Amniotic epithelial cell (primary cell): ENCODE measurements around the gene TMEM131.
"Not testable (repeated sequence)": the region's sequence is repeated elsewhere in the genome, so short reads cannot be mapped to it uniquely, and the experiment has no call there.

Source experiments
- DNase-seq: peaks from one replicate; pipeline ENCODE4 v3.0.0-alpha.2; 2010; ENCODE audit warnings: low read depth

The TMEM131 gene

DNA sequence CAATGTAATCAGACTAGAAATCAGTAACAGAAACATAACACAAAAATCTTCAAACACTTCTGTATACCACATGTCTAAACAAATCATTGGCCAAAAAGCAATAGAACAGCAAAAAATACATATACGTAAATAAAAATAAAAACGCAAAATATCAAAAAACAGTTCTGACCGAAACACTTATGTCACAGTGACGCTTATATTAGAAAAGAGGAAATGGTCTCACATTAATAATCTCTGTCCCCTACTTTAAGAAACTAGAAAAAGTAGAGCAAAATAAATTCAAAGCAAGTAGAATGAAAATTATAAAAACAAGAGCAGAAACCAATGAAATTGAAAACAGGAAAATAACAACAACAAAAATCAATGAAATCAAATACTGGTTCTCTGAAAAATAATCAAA lies 41.9 kb downstream of the TMEM131 start:
- no peak for DNase-seq

DNA sequence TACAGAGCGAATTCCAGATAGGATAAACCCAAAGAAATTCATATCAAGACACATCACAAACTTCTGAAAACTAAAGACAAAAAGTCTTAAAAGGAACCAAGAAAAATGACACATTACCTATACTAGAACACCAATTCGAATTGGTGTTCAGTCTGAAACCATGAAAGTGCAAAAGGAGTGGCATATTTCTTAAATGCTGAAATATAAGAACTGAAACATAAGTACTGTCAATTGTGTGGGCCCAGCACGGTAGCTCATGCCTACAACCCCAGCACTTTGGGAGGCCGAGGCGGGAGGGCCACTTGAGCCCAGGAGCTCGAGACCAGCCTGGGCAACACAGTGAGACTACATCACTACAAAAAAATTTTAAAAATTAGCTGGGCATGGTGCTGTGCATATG lies 43.4 kb downstream of the TMEM131 start:
- DNase-seq: no peak

DNA sequence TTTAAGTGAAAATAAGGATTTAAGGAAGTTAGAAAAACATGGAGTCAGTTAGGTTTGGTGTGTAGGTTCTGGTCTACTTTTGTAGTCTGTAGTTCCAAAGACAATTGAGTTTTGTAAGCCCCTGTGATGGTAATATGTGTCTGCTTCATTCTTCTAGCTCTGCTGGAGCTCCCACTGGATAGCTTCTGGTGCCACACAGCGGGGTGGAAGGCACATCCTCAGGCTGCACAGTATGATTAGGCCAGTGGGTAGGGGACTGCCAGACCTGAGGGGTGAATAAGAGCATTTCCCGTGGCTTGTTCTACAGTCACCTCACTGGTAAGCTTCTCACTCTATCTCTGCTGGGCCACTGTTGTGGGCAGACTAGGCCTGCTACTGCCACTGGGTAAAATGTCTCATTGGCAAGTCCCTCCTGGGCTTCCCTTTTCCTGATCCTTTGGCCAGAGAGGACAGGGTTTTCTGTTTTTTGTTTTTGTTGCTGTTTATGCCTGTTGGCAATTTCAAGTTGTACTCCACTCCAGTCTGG lies 44.5 kb downstream of the TMEM131 start:
- DNase-seq: no peak

DNA sequence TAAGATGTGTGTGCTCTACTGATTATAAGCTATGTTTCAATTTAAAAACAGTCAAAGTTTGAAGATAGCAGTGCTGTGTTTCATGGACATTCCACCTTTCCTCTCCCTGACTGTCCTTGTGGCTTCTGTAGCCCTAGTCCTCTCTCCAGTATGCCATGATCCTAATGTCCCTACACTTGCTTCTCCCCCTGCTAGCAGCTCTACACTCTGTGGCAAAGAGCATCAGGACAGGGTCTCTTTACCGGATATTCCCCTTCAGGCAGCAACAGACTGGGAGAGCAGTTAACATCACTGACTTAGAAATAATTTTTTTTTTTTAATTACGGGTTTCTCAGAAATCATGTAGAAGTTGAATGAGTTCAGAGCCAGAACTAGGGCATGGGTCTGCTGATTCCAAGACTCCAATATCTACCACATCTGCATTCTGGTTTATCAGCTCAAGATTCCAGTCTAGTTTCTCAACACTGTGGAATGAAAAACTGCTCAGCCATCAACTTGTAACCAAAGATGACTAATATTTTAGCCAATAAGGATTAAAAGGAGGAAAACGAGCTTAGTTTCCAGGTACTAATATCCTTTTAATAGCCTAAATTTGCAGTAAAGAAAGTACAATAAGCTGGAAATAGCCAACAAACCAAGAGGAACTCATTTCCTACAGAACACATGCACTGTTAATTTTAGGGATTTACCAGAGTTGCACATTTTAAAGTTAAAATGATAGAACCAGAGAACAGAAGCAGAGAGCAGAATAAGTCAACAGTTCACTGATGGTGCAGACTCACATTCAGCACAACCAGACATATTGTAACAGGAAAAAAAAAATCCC lies 45.2 kb downstream of the TMEM131 start:
- peak; percentile 97 for DNase-seq

DNA sequence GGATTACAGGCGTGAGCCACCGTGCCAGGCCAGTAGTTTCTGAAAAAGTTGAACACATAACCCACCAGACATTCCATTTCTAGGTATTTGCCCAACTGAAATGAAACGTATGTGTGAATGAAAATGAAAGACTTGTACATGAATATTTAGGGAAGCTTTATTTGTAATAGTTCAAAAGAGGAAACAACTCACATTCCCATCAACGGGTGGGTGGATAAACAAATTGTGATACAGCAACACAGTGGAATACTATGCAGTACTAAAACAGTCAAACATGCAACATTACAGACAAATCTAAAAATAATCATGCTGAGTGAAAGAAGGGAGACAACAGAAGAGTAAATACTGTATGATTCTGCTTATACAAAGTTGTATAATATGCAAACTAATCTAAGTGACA lies 46.8 kb downstream of the TMEM131 start:
- DNase-seq: no peak

DNA sequence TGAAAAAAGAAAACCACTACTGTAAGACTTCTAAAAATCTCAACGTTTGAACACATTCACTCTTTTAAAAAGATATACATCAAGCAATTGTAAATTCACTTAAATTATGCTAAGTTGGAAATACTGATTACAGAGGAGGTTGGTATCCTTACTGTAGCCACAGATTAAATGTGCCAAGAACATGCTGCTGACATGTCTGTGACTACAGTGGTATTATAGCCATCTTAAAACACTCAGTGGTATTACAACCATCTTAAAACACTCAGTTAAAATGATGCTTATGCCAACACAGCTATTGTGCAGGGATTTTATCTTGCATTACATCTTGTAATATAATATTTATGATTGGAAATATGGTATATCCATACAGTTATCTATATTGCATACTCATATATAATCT lies 50.0 kb downstream of the TMEM131 start:
- DNase-seq: no peak

DNA sequence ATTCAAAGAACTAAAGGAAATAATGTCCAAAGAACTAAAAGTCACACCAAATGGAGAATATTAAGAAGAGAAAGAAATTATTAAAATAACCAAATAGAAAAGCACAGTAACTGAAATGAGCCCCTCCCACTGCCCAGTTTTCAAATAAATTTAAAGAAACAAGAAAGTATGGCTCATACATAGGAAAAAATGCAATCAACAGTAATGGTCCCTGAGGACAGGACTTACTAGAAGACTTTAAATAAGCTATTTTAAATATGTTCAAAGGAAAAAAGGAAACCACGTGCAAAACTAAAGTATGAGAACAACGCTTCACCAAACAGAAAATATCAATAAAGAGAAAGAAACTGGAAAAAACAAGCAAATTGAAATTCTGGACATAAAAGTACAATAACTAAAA lies 58.9 kb downstream of the TMEM131 start:
- DNase-seq: no peak

DNA sequence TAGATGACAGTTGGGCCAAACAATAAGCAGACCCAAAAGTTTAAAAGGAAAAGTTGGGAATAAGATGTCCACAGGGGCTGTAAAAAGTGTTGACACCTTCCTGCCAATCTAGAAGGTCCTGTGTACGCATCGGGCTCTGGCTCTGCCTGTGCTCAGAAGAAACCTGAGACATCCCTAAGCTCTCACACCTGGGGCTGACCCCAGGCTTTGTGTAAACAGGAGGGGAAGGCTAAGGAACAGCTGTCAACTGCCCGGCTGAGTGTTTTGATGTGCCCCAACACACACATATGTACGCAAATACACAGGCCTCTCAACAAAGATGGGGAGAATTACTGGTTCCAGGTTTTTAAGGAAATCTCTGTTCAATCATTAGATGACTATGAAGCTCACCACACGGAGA lies 59.5 kb downstream of the TMEM131 start:
- DNase-seq: no peak

DNA sequence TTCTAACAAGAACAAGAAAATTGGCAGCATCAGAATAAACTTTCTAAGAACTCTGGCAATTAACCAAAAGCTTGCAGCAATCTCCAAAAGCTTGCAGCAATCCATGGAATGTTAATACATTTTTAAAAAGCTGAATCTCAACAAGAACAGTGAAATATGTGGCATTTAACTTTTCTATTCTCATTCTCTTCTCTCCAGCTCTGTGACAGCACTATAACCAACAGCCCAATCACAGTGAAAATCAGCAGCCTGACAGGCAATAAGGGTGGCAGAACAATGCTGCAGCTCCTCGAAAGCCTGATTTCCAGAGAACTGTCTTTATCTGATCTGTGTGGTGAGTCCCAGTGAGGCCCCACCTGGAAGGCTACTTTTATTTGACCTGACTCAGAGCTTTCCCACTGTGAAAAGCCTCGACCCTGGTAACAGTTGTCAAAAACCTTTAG lies 60.0 kb downstream of the TMEM131 start:
- DNase-seq: peak; percentile 74

DNA sequence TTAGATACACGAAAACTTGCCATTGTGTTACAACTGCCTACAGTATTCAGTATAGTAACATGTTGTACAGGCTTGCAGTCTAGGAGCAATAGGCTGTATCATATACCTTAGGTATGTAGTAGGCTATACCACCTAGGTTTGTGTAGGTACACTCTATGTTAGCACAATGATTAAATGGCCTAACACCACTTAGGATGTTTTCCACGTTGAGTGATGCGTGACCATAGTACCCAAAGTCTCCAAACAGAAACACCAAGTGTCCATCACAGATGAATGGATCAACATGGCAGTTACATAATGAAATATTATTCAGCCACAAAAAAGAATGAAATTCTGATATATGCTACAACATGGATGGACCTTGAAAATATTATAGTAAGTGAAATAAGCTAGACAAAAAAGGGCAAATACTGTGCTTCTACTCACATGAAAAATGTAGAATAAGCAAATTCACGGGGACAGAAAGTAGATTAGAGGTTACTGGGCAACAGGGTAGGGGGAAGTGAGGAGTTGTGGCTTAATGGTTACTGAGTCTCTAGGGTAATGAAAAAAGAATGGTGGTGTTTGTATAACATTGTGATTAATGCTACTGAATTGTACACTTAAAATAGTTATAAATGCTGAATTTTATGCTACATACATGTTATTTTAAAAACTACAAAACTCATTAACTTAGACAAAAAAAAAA lies 62.6 kb downstream of the TMEM131 start:
- no peak for DNase-seq

DNA sequence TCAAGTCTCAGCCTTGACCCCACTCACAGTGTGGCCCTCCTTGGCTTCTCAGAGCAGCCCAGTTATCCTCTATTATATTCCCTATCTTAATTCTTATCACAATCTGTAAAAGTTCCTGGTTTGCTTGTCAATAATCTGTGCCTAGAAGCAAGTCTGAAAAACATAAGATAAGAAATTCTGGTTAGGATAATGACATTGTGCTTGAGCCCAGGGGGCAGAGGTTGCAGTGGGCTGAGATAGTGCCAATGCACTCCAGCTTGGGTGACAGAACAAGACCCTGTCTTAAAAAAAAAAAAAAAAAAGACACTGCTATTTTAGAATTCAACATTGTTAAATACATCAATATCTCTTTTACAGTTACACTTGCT lies 63.9 kb downstream of the TMEM131 start:
- DNase-seq: no peak

DNA sequence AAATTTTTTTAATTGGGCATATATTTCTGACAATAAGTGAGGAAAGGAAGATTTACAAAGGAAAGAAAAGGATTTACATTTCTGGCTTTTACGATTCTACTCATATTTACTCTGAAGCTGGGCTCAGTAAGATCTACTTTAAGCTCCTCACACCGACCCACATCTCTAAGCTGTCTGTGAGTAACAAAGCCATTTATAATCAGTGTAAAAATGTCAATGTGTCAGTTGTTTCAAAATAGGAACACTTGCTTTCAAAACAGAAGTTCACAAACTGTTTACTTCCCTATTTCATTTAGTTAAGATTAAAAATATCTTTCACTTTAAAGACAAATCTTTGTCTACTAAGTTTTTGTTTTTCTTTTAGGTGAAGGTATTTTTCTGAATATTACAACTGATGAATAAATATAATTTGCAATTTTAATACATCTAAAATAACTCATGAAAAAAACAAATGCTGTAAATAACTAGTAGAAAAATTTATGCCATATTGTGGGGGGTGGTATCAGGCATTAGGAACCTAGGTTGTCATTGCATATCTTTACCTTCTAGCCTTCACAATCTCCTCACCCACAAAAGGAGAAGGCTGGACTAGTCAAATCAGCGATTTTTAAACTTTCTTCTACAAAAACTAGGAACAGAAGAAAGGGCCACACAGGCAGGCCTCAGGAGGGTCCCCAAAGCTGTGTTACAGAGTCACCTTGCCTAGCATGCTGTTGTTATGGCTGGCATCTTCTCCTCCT lies 64.5 kb downstream of the TMEM131 start:
- DNase-seq: peak; percentile 41

DNA sequence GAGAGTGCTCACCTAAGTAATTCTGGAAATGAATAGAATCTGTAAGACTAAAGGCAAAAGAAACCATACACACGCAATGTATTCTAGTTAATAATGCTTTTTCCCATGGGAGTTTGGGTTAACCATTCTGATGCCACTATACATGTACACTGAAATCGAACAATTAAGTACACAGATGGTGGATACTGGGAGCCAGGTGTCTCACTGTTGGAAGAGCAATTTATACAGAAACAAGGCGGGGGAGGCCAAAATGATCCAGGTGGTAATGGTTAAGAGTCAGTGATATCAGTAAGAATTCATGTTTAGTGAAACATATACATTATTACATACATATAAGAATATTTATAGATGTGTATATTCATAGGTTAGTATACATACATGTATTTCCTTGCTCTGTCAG lies 67.2 kb downstream of the TMEM131 start:
- DNase-seq: no peak

DNA sequence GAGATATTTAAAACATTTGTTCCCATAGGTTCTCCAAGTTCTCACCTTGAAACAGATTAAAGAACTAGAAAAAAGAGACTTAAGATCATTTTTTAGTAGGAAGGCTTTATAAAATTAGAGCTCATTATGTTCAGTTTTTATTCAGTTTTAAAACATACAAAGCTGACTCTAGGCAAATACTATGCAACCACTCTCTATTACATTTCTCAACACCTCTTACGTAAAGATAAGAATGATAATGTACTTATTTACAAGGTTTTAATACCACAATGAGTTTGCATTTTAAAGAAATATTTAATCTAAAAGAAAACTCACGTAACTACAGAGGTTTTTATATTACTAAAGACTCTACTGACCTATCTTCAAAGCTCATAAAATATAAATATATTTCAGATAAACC lies 68.8 kb downstream of the TMEM131 start:
- DNase-seq: peak; percentile 78

DNA sequence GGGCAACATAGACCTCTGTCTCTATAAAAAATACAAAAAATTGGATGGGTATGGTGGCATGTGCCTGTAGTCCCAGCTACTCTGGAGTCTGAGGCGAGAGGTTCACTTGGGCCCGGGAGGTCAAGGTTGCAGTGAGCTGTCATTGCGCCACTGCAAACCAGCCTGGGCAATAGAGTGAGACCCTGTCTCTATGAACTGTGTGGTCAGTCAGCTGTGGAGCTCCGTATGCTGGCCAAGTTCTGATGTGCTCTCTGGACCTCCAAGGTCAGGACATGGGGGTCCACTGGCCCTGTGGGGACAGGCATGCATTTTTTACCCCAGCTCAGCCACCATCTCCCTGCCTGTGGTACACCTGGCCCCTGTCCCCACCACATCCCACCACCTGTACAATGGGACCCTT lies 71.6 kb downstream of the TMEM131 start:
- DNase-seq: no peak

DNA sequence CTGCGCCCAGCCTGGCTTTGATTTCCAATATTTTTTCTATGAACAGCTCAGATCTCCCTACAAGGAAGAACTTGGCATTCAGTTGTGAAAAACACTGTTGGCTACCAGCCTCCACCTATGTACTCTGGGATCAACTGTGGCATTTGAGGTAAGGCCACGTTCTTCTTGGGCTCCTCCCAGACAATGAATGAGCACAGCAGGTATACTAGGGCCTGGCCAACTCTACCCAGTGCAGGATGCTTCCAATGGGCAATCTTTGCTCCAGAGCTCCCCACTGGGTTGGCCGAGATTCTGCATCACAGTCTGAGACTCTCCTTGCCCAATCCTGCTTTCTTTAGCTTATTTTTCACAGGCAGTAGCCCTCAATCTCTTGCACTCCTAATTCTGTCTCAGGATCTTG lies 75.9 kb downstream of the TMEM131 start:
- no peak for DNase-seq

DNA sequence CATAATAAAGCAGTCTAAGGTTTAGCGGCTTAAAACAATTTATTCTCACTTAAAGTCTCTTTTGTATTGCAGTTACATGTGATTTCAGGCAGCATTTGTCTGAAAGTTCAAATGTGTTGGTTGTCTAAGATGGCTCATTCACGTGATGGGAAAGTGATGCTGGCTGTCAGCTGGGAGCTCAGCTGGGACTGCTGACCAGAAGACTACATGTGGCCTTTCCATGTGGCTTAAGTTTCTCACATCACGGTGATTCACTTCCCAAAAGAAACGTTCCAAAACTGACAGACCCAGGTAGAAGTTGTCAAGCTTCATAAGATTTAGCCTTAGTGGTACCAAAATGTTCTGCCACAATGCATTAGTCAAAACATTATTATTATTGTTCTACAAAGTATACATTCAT lies 76.9 kb downstream of the TMEM131 start:
- no peak for DNase-seq

DNA sequence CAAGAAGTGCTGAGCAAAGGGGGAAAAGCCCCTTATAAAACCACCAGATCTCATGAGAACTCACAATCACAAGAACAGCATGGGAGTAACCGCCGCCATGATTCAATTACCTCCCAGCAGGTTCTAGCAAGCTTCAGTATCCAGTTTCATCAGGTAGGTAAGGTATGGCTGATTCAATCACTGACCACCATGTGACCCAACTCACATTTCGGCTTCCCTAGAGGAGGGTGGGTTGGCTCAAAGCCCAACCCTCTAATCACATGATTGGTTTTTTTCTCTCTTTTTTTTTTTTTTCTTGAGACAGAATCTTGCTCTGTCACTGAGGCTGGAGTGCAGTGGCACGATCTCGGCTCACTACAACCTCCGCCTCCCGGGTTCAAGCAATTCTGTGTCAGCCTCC lies 78.1 kb downstream of the TMEM131 start:
- DNase-seq: not testable (repeated sequence)

DNA sequence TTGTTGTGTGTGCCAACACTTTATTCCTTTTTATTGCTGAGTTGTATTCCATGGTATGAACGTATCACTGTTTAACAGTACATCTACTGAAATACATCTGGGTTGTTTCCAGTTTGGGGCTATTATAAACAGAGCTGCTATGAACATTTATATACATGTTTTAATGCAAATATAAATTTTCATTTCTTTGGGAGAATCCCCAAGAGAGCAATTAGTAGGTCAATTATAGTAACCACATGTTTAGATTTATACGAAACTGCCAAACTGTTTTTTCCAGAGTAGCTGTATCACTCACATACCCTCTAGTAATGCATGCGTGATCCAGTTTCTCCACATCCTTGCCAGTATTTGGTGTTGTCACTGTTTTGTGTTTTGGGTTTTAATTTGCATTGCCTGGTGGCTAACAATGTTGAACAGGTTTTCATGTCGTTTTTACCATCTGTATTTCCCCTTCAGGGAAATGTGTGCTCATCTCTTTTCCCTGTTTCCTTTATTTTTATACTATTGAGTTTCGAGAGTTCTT lies 81.0 kb downstream of the TMEM131 start:
- no peak for DNase-seq

DNA sequence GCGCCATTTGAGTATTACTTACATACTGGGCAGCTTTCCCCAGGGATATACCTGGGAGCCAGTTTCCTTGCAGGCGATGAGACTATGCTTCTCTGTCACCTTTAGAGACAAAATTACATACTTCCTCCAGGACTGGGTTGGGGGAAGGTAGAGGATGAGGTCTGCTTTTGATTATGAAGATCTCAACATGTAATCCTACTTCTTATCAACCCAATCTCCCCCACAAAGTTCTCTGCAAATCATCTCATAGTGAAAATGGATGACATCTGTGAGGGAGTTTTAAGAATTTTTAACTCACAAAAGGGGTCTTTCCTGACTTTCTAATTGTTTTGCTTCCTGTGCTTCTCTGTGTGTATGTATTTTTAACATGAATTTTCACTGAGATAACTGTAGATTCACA lies 81.9 kb downstream of the TMEM131 start:
- no peak for DNase-seq

DNA sequence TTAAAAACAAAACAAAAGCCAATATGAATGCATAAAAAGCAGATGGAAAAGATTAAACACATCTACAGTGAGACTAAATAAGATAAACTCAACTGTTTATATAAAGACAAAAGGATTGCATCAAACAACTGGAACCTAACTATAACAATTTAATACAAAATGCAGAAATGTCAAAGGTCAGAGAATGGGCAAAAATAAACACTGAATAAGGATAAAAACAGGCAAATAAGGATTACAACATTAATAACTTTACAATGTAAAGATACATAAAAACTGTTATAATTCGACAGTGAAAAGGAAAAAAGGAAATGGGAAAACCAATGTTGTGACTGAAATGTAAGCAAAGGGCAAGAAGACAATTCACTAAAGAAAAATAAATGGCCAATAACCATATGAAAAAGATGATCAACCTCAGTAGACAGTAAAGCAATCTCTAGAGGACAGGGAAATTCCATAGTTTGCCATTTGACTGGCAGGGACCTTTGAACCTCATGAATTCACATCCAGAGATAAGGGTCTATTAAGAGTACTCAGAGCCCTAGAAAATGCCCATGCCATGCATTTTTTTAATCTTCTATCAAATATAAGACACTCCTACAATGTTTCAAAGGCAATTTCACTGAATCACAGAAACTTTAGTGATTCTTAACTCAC lies 83.7 kb downstream of the TMEM131 start:
- DNase-seq: peak; percentile 29
